Embryonic facial prominence (tissue), 1 donor: ENCODE results near the gene TEK.
"Not testable (repeated sequence)": the region's sequence is repeated elsewhere in the genome, so short reads cannot be mapped to it uniquely, and the experiment has no call there.

Experiments used
- DNase-seq: peaks from one replicate; pipeline ENCODE4 v3.0.0-alpha.2; 2016; ENCODE audit errors: extremely low spot score

TEK gene

DNA sequence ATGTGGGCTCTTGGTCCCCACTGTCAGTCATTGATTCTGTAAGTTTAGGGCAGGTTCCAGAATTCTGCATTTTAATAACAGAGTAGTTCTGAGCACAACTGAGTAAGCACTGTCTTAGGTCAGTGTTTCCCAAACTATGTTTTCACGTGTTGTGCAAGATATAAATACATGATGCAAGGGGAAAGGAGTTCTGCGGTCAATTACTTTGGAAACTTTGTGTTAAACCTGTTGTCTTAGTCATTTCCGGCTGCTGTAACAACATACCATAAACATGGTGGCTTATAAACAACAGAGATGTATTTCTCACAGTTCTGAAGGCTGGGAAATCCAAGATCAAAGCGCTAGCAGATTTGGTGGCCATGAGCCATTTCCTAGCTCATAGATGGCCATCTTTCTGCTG lies 118.2 kb downstream of the TEK start:
- DNase-seq, result no peak

- DNase-seq, result not testable (repeated sequence)
These were observed 130.6 kb downstream of the TEK start for GRCh38 chr9:27239648-27240047.

GRCh38 chr9:27247756-27248155 lies 138.7 kb downstream of the TEK start:
- DNase-seq, result no peak

- no peak for DNase-seq
These were observed 139.7 kb downstream of the TEK start for GRCh38 chr9:27248702-27249101.

GRCh38 chr9:27258662-27259061 lies 149.6 kb downstream of the TEK start:
- DNase-seq, result no peak

- peak; percentile 3 for DNase-seq
These were observed 151.9 kb downstream of the TEK start for GRCh38 chr9:27260789-27261516.

GRCh38 chr9:27261517-27262211 lies 152.6 kb downstream of the TEK start:
- peak; percentile 4 for DNase-seq

GRCh38 chr9:27272103-27272502 lies 163.1 kb downstream of the TEK start:
- DNase-seq, result no peak

GRCh38 chr9:27273186-27273585 lies 164.2 kb downstream of the TEK start:
- DNase-seq, result no peak

DNA sequence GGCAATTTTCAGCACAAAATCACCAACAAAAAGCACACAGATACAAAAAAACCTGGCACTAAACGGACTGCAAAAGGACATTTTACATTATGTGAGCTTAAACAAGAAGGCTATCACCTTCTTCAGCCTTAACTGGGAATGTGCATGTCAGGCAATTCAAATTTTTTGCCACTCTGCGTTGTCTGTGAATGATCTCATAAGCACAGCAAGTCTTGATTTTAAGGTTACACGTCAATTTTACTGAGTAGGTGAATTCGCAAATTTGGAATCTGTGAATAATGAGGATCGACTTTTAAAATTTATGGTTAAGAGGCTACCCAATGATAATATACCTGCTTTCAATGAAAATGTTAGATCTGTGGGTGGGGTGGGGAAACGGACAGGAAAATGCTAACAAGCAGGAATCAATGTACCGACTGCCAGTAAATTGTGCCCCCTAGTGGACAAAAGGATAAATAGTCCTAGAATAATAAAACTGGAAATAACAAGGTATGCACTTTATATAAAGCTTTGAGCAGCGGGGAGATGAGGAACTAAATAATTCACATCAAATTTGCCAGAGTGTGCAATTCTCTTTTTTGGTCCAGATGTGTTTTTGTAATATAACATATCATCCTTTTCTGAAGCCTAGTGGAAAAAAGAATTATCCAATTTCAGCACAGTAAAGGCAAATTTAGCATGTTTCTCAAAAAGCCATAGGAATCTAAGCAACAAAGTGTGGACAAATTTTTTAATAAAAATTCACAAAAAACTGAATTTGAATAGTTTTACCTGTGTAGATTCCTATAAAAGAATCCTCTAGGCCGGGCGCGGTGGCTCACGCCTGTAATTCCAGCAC lies 167.4 kb downstream of the TEK start:
- peak; percentile 31 for DNase-seq

DNA sequence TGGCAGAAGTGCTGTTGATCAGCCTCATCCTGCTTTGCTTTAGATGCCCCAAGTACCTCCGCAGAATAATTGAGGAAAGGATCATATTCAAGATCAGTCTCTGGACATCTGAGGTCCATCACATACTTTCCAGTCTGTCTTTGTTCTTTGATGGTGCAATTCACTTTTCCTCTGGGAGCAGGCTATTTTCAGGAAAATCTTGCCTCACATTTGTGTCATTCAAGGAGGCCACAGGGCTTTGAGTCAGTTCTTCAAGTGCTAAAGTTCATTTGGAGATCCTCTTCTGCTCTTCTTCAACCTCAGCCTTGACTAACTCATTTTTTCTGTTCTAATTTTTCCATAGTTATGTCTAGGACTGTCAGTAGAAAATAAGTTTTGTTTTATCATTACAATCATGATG lies 169.3 kb downstream of the TEK start:
- no peak for DNase-seq

DNA sequence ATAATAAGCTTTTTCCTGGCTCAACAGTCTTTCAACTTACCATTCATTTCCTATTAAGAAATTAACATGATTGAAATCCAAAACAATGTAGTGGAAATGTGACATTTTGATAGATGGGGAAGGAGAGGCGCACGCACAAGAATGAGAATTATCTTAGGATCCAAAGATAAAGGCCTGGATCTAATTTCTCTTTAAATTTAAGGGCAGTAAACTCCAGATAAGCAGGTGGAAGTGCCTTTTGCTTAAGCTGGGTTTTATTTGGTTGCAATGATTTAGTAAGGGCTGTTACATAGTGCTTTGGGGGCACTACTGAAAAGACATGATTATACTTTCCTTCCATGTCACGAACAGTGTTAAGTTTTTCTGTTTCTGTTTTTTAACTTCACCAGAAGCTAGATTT lies 170.6 kb downstream of the TEK start:
- DNase-seq, result no peak
